Activated CD8-positive, alpha-beta T cell treated with anti-CD3 and anti-CD28 coated beads for 36 hours (primary cell): Measurements from ENCODE around the gene SOCS1. TPM values are rescaled to one million over a fixed set of nuclear protein-coding genes. Genes with fewer than 3 reads are reported as not detected.

ENCODE experiments used
- ATAC-seq: fragments of 200-7000 bp; cut with Tn5 transposase; one replicate; pipeline ENCODE4 v1.10.0; 2021; ENCODE audit warnings: mild to moderate bottlenecking, moderate library complexity
- CTCF ChIA-PET: fragments of 350-600 bp; sonication (Branson Sonifier 250); formaldehyde crosslinking; loops from one replicate; lab custom pipeline; 2021; ENCODE audit warnings: antibody characterized with exemption; lab: Charles Lee
- POLR2A ChIA-PET: fragments of 350-600 bp; sonication (Branson Sonifier 250); formaldehyde crosslinking; loops from one replicate; lab custom pipeline; 2021; ENCODE audit warnings: antibody characterized with exemption; lab: Charles Lee
- DNase-seq: peaks from one replicate; pipeline ENCODE4 v3.0.0-alpha.2; 2020
- H3K27ac Mint-ChIP-seq: one replicate; pipeline ENCODE4 v1.8.0; 2021; ENCODE audit warnings: mild to moderate bottlenecking, mixed read lengths
- H3K27me3 Mint-ChIP-seq: one replicate; pipeline ENCODE4 v1.8.0; 2021; ENCODE audit warnings: mixed read lengths
- H3K36me3 Mint-ChIP-seq: one replicate; pipeline ENCODE4 v1.8.0; 2021; ENCODE audit warnings: low read depth, mixed read lengths
- H3K4me1 Mint-ChIP-seq: one replicate; pipeline ENCODE4 v1.8.0; 2021; ENCODE audit warnings: low read depth, mixed read lengths
- H3K4me3 Mint-ChIP-seq: one replicate; pipeline ENCODE4 v1.8.0; 2021; ENCODE audit warnings: mild to moderate bottlenecking, moderate library complexity, mixed read lengths
- H3K9me3 Mint-ChIP-seq: one replicate; pipeline ENCODE4 v1.8.0; 2021; ENCODE audit warnings: mixed read lengths
- CTCF ChIP-seq: fragments of 200-600 bp; IDR thresholded peaks from one replicate; pipeline ENCODE4 v1.8.0; 2022; ENCODE audit warnings: antibody characterized with exemption, mild to moderate bottlenecking
- intact Hi-C: fragments of 100-400 bp; cut with micrococcal nuclease; formaldehyde crosslinking; loops from one replicate; pipeline ENCODE4 v1.10.0; 2022
- total RNA-seq, 2 experiments: library from RNA; stranded (reverse); gene quantifications; one replicate each; pipeline ENCODE4 v1.2.3, GENCODE V29; 2021

SOCS1 gene
- total RNA-seq, 2 experiments from 2014 or later = 75.7 to 75.8 TPM

DNA sequence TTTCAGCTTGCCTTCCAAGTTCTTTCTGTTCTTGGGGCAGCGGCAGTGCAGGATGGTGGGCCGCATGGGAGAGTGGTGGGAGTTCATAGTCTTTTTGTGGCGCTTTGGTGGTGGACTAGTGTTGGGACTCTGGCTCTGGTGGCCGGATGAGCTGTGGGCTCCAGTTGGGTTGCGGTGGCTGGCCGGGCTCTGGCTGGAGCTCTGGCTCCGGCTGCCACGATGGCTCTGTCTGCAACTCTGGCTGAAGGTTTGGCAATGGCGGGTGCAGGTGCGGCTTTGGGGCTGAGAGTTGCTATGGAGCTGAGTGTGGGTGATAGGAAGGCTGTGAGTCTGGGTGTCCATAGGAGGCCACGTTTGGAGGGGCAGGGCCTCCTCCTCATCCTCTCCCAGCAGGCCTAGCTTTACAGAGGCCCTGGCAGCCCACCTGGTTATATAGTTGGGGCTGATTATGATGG, 12.9 kb upstream of the SOCS1 start, which contains the start of gene TNP2:
Gene TNP2, minus strand, starts transcription at position 405 of the 455 bp plus-strand sequence. Its CDS starts 63 bp downstream, at position 342.
- Mint-ChIP-seq H3K27ac (no peak within 1 kb of the TSS), H3K9me3 (no peaks in the 10 kb centered on the region), H3K27me3 (no peaks in the 10 kb centered on the region), H3K4me3 (no peak within 1 kb of the TSS), H3K4me1 (peaks cover 11% of the 10 kb centered on the region), H3K36me3 (no peaks in the 10 kb centered on the region)
- intact Hi-C loops = no loop called here
- ChIA-PET CTCF (interaction anchor here (1.1 to 2.1 kb wide), 4 partner anchors 13 to 305 kb away, joined by 3 to 7 read pairs (median 4); partner anchors contain the start of gene SOCS1), POLR2A (interaction anchor here (0.6 to 2.3 kb wide), 5 partner anchors 13 to 388 kb away, joined by 3 to 9 read pairs (median 3); partner anchors contain the start of gene SOCS1)
- ATAC-seq (no peak), DNase-seq (no peak)
- no peak for TF ChIP-seq CTCF

GRCh38 chr16:11265124-11265523, 9.1 kb upstream of the SOCS1 start:
- Mint-ChIP-seq H3K36me3 (no peaks in the 10 kb centered on the region), H3K27ac (no peak overlapping the region), H3K4me1 (peaks cover 28% of the 10 kb centered on the region), H3K4me3 (no peak overlapping the region), H3K27me3 (no peaks in the 10 kb centered on the region), H3K9me3 (no peaks in the 10 kb centered on the region)
- intact Hi-C loops = no loop called here
- ChIA-PET POLR2A (interaction anchor here (0.7 to 1.9 kb wide), 3 partner anchors 8 to 106 kb away, joined by 3 to 7 read pairs (median 4); partner anchors contain the start of gene PRM3), CTCF (interaction anchor here (1.5 kb wide), 1 partner anchor 9 kb away, joined by 4 read pairs; the partner anchor contains the start of gene PRM3)
- TF ChIP-seq CTCF = no peak
- ATAC-seq = no peak
- DNase-seq = no peak

- peak overlapping the region; percentile 79 for H3K27ac Mint-ChIP-seq
- peak; percentile 40 for ATAC-seq
- no peak overlapping the region for H3K4me3 Mint-ChIP-seq
- no peak for DNase-seq
- ChIA-PET POLR2A (interaction anchor here (0.7 to 1.9 kb wide), 6 partner anchors 9 to 107 kb away, joined by 3 to 11 read pairs (median 6); partner anchors contain the start of gene PRM3), CTCF (interaction anchor here (1.1 to 1.5 kb wide), 7 partner anchors 10 to 305 kb away, joined by 3 to 9 read pairs (median 4); partner anchors contain the start of gene PRM3)
- no peaks in the 10 kb centered on the region for H3K36me3 Mint-ChIP-seq
- intact Hi-C loops = no loop called here
- TF ChIP-seq CTCF = no peak
- no peaks in the 10 kb centered on the region for H3K9me3 Mint-ChIP-seq
- H3K4me1 Mint-ChIP-seq = peaks cover 30% of the 10 kb centered on the region
- H3K27me3 Mint-ChIP-seq = no peaks in the 10 kb centered on the region
Measured at GRCh38 chr16:11264155-11264832, 8.3 kb upstream of the SOCS1 start.

GRCh38 chr16:11263737-11264136, 7.7 kb upstream of the SOCS1 start:
- Mint-ChIP-seq H3K4me3 (peak overlapping the region; percentile 2), H3K27ac (peak overlapping the region; percentile 79), H3K27me3 (no peaks in the 10 kb centered on the region), H3K36me3 (no peaks in the 10 kb centered on the region), H3K4me1 (peaks cover 36% of the 10 kb centered on the region), H3K9me3 (no peaks in the 10 kb centered on the region)
- ChIA-PET POLR2A (interaction anchor here (0.8 to 1.9 kb wide), 6 partner anchors 9 to 107 kb away, joined by 3 to 11 read pairs (median 6); partner anchors contain the start of gene PRM3), CTCF (interaction anchor here (1.0 to 1.5 kb wide), 8 partner anchors 10 to 304 kb away, joined by 3 to 9 read pairs (median 4); partner anchors contain the start of gene PRM3)
- ATAC-seq (peak; percentile 88), DNase-seq (peak; percentile 83)
- intact Hi-C loops = no loop called here
- no peak for TF ChIP-seq CTCF
